Erythroblast (primary cell): ENCODE results near the gene SNRK.

Experiments
- GATA1 ChIP-seq: IDR thresholded peaks from 2 replicates; pipeline ENCODE4 v1.6.1; 2011; ENCODE audit warnings: low read depth, mild to moderate bottlenecking, control low read depth, low read length, moderate library complexity
- POLR2A ChIP-seq: IDR thresholded peaks from 2 replicates; pipeline ENCODE4 v1.6.1; 2011; ENCODE audit warnings: mild to moderate bottlenecking, low read length

GRCh38 chr3:43388915-43389314 is 102.6 kb downstream of the SNRK start:
- TF ChIP-seq POLR2A (no peak), GATA1 (no peak)
